ENCODE data around the gene SPPL3. TPM values are rescaled to one million over a fixed set of nuclear protein-coding genes. Genes with fewer than 3 reads are reported as not detected.

Gene SPPL3
- total RNA-seq, 2 experiments from 2014 or later: 38.3 to 43.4 TPM

DNA sequence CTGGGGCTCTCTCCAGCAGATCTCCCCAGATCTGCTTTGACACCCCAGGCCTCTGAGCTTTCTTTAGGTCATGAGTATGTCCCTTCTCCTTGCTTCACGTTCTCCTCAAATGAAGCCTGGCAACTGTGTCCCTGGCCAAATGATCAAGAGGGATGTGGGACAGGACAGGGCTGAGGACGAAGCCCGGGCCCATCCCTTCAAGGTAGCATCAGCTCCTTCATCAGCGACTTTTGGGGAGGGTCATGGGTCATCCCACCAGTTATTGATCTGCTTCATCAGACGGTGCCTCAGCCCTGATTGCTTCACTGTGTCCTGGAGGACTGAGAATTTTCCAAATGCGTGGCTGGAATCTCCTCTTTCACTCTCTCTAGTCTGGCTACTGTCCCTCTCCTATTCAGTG lies 146.2 kb downstream of the SPPL3 start:
- TF ChIP-seq, protein P1, sequence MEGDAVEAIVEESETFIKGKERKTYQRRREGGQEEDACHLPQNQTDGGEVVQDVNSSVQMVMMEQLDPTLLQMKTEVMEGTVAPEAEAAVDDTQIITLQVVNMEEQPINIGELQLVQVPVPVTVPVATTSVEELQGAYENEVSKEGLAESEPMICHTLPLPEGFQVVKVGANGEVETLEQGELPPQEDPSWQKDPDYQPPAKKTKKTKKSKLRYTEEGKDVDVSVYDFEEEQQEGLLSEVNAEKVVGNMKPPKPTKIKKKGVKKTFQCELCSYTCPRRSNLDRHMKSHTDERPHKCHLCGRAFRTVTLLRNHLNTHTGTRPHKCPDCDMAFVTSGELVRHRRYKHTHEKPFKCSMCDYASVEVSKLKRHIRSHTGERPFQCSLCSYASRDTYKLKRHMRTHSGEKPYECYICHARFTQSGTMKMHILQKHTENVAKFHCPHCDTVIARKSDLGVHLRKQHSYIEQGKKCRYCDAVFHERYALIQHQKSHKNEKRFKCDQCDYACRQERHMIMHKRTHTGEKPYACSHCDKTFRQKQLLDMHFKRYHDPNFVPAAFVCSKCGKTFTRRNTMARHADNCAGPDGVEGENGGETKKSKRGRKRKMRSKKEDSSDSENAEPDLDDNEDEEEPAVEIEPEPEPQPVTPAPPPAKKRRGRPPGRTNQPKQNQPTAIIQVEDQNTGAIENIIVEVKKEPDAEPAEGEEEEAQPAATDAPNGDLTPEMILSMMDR (IDR thresholded peaks at IDR 0.05): no peak

DNA sequence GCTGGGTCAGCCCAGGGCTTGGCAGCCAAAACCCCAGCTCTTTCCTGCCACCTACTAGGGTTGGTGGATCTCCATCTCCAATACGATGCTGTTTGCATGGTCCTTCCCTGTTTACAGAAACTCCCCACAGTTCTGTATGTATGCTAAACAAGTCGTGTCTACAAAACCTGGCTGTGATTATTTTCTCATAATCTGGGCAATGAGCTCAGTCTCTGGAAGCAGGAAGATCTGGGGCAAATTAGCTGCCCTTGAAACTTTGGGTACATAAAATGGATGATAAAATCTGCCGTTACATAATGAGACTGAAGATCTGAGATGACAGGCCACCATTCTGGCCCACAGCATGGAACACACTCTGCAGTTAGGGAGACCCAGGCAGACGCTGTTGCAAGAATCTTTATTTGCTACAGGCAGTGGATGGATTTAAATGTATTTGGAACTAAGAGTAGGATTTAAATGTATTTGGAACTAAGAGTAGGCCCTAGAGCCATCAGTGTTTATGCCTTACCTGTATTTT lies 146.9 kb downstream of the SPPL3 start:
- no peak for ATAC-seq (ENCODE audit: poor library complexity)
- no peak overlapping the region for H3K27ac Mint-ChIP-seq

More for the DNA sequence above, 146.2 kb downstream of the SPPL3 start:
- Mint-ChIP-seq H3K27me3 (no peaks in the 10 kb centered on the region), H3K4me3 (no peak overlapping the region), H3K4me1 (ENCODE audit: low read depth) (peaks cover 31% of the 10 kb centered on the region), H3K36me3 (ENCODE audit: low read depth) (peaks cover 21% of the 10 kb centered on the region), H3K27ac (no peak overlapping the region), H3K9me3 (peaks cover 4% of the 10 kb centered on the region)
- Histone ChIP-seq H3K4me1 (ENCODE audit: insufficient read depth, low read length) (peaks cover 25% of the 10 kb centered on the region), H3K27me3 (ENCODE audit: control insufficient read depth in 1 of 2, insufficient read depth in 2 of 2, low read length in 2 of 2) (no peaks in the 10 kb centered on the region), H3K9me3 (ENCODE audit: control insufficient read depth in 1 of 2, insufficient read depth in 1 of 2, low read length in 2 of 2) (peaks cover 12 to 14% of the 10 kb centered on the region in 2 experiments), H3K4me3 (ENCODE audit: low read length) (no peak overlapping the region), H3K27ac (ENCODE audit: low read depth in 1 of 2, low read length in 2 of 2) (no peak overlapping the region), H3K36me3 (ENCODE audit: insufficient read depth, low read length) (peaks cover 15% of the 10 kb centered on the region)
- no peak for DNase-seq
- intact Hi-C loops (cut with DNase I, micrococcal nuclease): no loop called here
- POLR2A ChIA-PET: no interaction called here
- ATAC-seq (ENCODE audit: poor library complexity): no peak
- CTCF ChIA-PET: no interaction called here

DNA sequence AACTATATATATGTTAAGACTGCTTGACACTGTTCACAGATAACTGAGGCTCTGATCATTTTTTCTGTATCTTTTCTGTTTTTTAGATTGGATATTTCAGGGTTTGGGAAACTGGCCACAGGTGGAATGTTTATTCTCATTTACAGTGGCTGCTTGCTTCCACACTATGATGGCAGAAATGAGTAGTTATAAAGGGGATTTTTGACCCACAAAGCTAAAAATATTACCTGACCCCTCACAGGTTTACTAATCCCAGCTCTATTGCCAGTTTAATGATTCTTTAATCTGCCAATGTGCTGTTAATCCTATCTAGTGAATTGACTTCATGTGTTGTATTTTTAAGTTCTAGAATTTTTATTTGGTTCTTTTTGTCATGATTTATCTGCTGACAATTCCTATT lies 148.9 kb downstream of the SPPL3 start:
- TF ChIP-seq, protein P1 (IDR thresholded peaks at IDR 0.05): no peak
- H3K36me3 Mint-ChIP-seq (ENCODE audit: low read depth): no peaks in the 10 kb centered on the region
- Histone ChIP-seq H3K27me3 (ENCODE audit: control insufficient read depth in 1 of 2, insufficient read depth in 2 of 2, low read length in 2 of 2) (no peaks in the 10 kb centered on the region), H3K4me1 (ENCODE audit: insufficient read depth, low read length) (peaks cover 10% of the 10 kb centered on the region), H3K36me3 (ENCODE audit: insufficient read depth, low read length) (peaks cover 4% of the 10 kb centered on the region), H3K9me3 (ENCODE audit: control insufficient read depth in 1 of 2, insufficient read depth in 1 of 2, low read length in 2 of 2) (peaks cover 12 to 14% of the 10 kb centered on the region in 2 experiments), H3K27ac (ENCODE audit: low read depth in 1 of 2, low read length in 2 of 2) (no peak overlapping the region), H3K4me3 (ENCODE audit: low read length) (no peak overlapping the region)
- H3K4me1 Mint-ChIP-seq (ENCODE audit: low read depth): peaks cover 10% of the 10 kb centered on the region
- no peak for DNase-seq
- CTCF ChIA-PET: no interaction called here
- no peak for ATAC-seq (ENCODE audit: poor library complexity)
- intact Hi-C loops (cut with DNase I, micrococcal nuclease): no loop called here
- POLR2A ChIA-PET: no interaction called here
- H3K27me3 Mint-ChIP-seq: peaks cover 5% of the 10 kb centered on the region
- H3K9me3 Mint-ChIP-seq: peaks cover 4% of the 10 kb centered on the region
- H3K4me3 Mint-ChIP-seq: no peak overlapping the region
- no peak overlapping the region for H3K27ac Mint-ChIP-seq

More for the DNA sequence above, 146.9 kb downstream of the SPPL3 start:
- Histone ChIP-seq H3K27ac (ENCODE audit: low read depth in 1 of 2, low read length in 2 of 2) (no peak overlapping the region), H3K4me3 (ENCODE audit: low read length) (no peak overlapping the region), H3K4me1 (ENCODE audit: insufficient read depth, low read length) (peaks cover 25% of the 10 kb centered on the region), H3K36me3 (ENCODE audit: insufficient read depth, low read length) (peaks cover 13% of the 10 kb centered on the region), H3K9me3 (ENCODE audit: control insufficient read depth in 1 of 2, insufficient read depth in 1 of 2, low read length in 2 of 2) (peaks cover 12 to 14% of the 10 kb centered on the region in 2 experiments), H3K27me3 (ENCODE audit: control insufficient read depth in 1 of 2, insufficient read depth in 2 of 2, low read length in 2 of 2) (no peaks in the 10 kb centered on the region)
- Mint-ChIP-seq H3K9me3 (peaks cover 4% of the 10 kb centered on the region), H3K4me1 (ENCODE audit: low read depth) (peaks cover 30% of the 10 kb centered on the region), H3K27me3 (no peaks in the 10 kb centered on the region), H3K36me3 (ENCODE audit: low read depth) (peaks cover 18% of the 10 kb centered on the region), H3K4me3 (no peak overlapping the region)
- CTCF ChIA-PET: no interaction called here
- intact Hi-C loops (cut with DNase I, micrococcal nuclease): no loop called here
- no peak for DNase-seq
- TF ChIP-seq, protein P1 (IDR thresholded peaks at IDR 0.05): no peak
- POLR2A ChIA-PET: interaction anchor here (0.6 kb wide), 1 partner anchor 1455 kb away, joined by 3 read pairs; no protein-coding TSS in a partner anchor
